Pancreas (tissue), 10 donors: ENCODE results near the gene DDX24. TPM values are rescaled to one million over a fixed set of nuclear protein-coding genes. Genes with fewer than 3 reads are reported as not detected.
A peak's percentile ranks its signal among the peaks of the same experiment; 100 is the strongest.

Source experiments
- ATAC-seq, 4 donors: fragments of 200-7000 bp; cut with Tn5 transposase; one replicate each; pipeline versions ENCODE4 v1.8.0 to v1.9.1; 2020; ENCODE audit warnings: mild to moderate bottlenecking in 4 of 4, moderate library complexity in 4 of 4
- DNase-seq, 6 donors: peaks; one replicate each; pipeline ENCODE4 v3.0.0-alpha.2; 2020
- FAIRE-seq: peaks from 2 replicates; lab custom pipeline; 2012; peaks lifted over from hg19 to GRCh38; lab: Jason Lieb, UNC
- H3K27ac ChIP-seq, 4 donors: fragments of 200-600 bp; sonication (generic); 1 replicate in 3 of 4; 2 replicates in 1 of 4; pipeline versions ENCODE4 v1.5.0 to v1.8.0; 2020
- H3K27me3 ChIP-seq, 4 donors: fragments of 200-600 bp; one replicate each; pipeline ENCODE4 v1.8.0; 2021
- H3K36me3 ChIP-seq, 3 donors: fragments of 200-600 bp; sonication (generic) in 1 of 3; one replicate each; pipeline versions ENCODE4 v1.5.0 to v1.8.0; 2020 to 2021
- H3K4me1 ChIP-seq, 3 donors: fragments of 200-600 bp; one replicate each; pipeline ENCODE4 v1.8.0; 2021
- H3K4me3 ChIP-seq, 4 donors: fragments of 200-600 bp; sonication (generic) in 2 of 4; one replicate each; pipeline versions ENCODE4 v1.5.0 to v1.8.0; 2020 to 2021
- H3K9me3 ChIP-seq, 4 donors: fragments of 200-600 bp; one replicate each; pipeline ENCODE4 v1.8.0; 2021
- WGBS, 2 donors: extraction: QIAGEN DNeasy Blood & Tissue Kit; methylation state at CpG; one replicate each; pipeline ENCODE4 v1.1.7; 2013; 5-methylcytosine and 5-hydroxymethylcytosine counted together
- intact Hi-C, 3 donors: fragments of 100-400 bp; cut with DNase I; formaldehyde crosslinking; loops; one replicate each; pipeline versions ENCODE4 v1.11.1 to v1.14.2; 2022
- polyA plus RNA-seq, 2 donors: library from polyadenylated mRNA; stranded (reverse); fragments of 200-250 nt; gene quantifications; one replicate each; pipeline ENCODE4 v1.2.3, GENCODE V29; 2013
- total RNA-seq, 6 donors: library from RNA; stranded (reverse); fragmentation: NEBNext Ultra II Directional in 4 of 6; extraction: Animal tissue kit (Norgen Biotek cat#: 25700) in 4 of 6; gene quantifications; one replicate each; pipeline versions ENCODE4 v1.2.1 to v1.2.4, GENCODE V29; 2021 to 2023
- TF ChIP-seq, protein P1 (sequence below), 4 donors: fragments of 200-600 bp; sonication (generic) in 3 of 4; IDR thresholded peaks; one replicate each; pipeline versions ENCODE4 v1.5.0 to v1.8.0; 2021; ENCODE audit warnings: antibody characterized with exemption in 4 of 4
- donor health status: healthy with polysubstance abuse.
- donor health status: DM: no; HTN: no; CAD: no; lungs with moderate emphysema.
- donor health status: DM: no; HTN: no; CAD: no.
- donor health status: control.
- donor health status: control.
- donor health status: Bipolar disorder and iron deficiency.
- donor health status: DM: yes; HTN: yes; CAD: no.
- donor health status: DM: no; HTN: no; CAD: no.
- donor health status: DM: no; HTN: no; CAD: no.
- donor health status: DM: yes; HTN: yes; CAD: no.

The DDX24 gene
- total and polyA plus RNA-seq, 8 donors, result 55.9 to 111 (median 68.1) TPM

DNA sequence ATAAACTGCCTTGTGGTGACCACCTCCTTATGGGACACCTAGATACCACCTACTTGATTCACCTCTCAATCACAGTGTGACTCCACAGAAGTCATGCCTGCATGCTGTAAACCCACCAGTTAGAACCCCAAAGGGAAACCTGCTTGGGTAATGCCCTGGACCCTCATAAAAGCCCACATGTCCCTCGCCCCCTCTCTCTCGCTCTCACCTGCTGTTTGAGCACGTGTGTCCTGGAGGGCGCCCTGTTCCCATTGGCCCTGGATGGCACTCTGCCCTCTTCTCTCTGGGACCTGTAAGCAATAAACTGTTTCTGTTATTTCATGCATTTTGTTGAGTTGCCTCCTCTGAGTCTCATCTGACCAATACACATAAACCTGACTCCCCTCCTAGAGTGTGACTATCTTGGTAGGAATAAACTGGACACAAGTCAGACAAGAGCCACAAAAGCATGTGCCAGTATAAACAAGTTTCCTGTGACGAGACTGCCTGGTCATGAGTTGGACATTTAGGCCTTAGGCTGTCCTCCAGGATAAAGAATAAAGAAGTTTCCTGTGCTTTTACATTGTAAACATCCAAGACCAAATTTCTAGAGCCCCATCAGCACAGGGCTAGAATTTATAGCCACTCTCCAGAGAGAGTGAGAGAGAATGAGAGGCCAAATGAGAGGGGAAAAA lies 39.8 kb upstream of the DDX24 start:
- DNase-seq (peak in 1 of 6 donors; percentile 13), FAIRE-seq (no peak), ATAC-seq (no peak)
- intact Hi-C loops, result no loop called here
- TF ChIP-seq, protein P1, sequence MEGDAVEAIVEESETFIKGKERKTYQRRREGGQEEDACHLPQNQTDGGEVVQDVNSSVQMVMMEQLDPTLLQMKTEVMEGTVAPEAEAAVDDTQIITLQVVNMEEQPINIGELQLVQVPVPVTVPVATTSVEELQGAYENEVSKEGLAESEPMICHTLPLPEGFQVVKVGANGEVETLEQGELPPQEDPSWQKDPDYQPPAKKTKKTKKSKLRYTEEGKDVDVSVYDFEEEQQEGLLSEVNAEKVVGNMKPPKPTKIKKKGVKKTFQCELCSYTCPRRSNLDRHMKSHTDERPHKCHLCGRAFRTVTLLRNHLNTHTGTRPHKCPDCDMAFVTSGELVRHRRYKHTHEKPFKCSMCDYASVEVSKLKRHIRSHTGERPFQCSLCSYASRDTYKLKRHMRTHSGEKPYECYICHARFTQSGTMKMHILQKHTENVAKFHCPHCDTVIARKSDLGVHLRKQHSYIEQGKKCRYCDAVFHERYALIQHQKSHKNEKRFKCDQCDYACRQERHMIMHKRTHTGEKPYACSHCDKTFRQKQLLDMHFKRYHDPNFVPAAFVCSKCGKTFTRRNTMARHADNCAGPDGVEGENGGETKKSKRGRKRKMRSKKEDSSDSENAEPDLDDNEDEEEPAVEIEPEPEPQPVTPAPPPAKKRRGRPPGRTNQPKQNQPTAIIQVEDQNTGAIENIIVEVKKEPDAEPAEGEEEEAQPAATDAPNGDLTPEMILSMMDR (IDR thresholded peaks at IDR 0.05), result no peak
- H3K27me3 ChIP-seq, result no peaks in the 10 kb centered on the region
- H3K4me1 ChIP-seq, result no peaks in the 10 kb centered on the region
- no peaks in the 10 kb centered on the region for H3K9me3 ChIP-seq
- no peak overlapping the region for H3K4me3 ChIP-seq
- H3K36me3 ChIP-seq, result no peaks in the 10 kb centered on the region
- no peak overlapping the region for H3K27ac ChIP-seq
- 82 to 87% methylated on average over 5 of the region's 5 CpGs for WGBS, 2 donors

DNA sequence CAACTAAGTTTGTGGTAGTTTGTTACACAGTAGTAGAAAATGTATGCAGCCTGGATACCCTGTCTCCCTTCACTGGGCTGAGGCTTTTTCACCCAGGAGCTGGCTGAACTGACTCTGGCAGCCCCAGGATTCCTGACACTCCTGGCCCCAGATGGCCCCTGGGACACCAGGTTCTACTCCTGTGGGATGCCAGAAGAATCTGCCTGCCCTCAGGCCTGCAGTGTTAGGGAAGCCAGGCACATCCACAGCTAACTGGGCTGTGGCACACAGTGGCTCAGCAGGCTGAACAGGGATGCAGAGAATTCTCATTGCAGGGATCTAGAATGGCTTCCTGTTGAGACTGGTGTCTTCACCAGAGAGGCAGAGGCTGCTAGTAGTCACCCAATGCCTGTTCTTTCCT lies 38.1 kb upstream of the DDX24 start:
- no peaks in the 10 kb centered on the region for H3K27me3 ChIP-seq
- no peak for FAIRE-seq
- H3K9me3 ChIP-seq, result no peaks in the 10 kb centered on the region
- H3K4me3 ChIP-seq, result no peak overlapping the region
- H3K4me1 ChIP-seq, result no peaks in the 10 kb centered on the region
- DNase-seq, result peak in 1 of 6 donors; percentile 20
- no peaks in the 10 kb centered on the region for H3K36me3 ChIP-seq
- TF ChIP-seq, protein P1 (IDR thresholded peaks at IDR 0.05), result no peak
- intact Hi-C loops, result no loop called here
- H3K27ac ChIP-seq, result no peak overlapping the region
- ATAC-seq, result no peak

GRCh38 chr14:94117856-94118255 lies 36.9 kb upstream of the DDX24 start:
- TF ChIP-seq, protein P1 (IDR thresholded peaks at IDR 0.05), result no peak
- peak in 1 of 6 donors; percentile 9 for DNase-seq
- FAIRE-seq, result no peak

GRCh38 chr14:94116701-94117100 lies 35.7 kb upstream of the DDX24 start:
- no peak for ATAC-seq
- Histone ChIP-seq H3K4me3 (no peak overlapping the region), H3K27ac (no peak overlapping the region), H3K36me3 (no peaks in the 10 kb centered on the region), H3K4me1 (no peaks in the 10 kb centered on the region), H3K27me3 (no peaks in the 10 kb centered on the region), H3K9me3 (no peaks in the 10 kb centered on the region)
- intact Hi-C loops, result no loop called here
- TF ChIP-seq, protein P1 (IDR thresholded peaks at IDR 0.05), result no peak
- no peak for FAIRE-seq
- DNase-seq, result peak in 1 of 6 donors; percentile 30
- WGBS, 2 donors, result 78 to 83% methylated on average over 10 of the region's 10 CpGs

More at GRCh38 chr14:94117856-94118255, 36.9 kb upstream of the DDX24 start:
- WGBS, 2 donors, result 61 to 73% methylated on average over 9 of the region's 9 CpGs
- no peaks in the 10 kb centered on the region for H3K9me3 ChIP-seq
- no peak for ATAC-seq
- H3K36me3 ChIP-seq, result no peaks in the 10 kb centered on the region
- H3K27ac ChIP-seq, result no peak overlapping the region
- no peak overlapping the region for H3K4me3 ChIP-seq
- no peaks in the 10 kb centered on the region for H3K27me3 ChIP-seq
- H3K4me1 ChIP-seq, result no peaks in the 10 kb centered on the region
- intact Hi-C loops, result no loop called here

DNA sequence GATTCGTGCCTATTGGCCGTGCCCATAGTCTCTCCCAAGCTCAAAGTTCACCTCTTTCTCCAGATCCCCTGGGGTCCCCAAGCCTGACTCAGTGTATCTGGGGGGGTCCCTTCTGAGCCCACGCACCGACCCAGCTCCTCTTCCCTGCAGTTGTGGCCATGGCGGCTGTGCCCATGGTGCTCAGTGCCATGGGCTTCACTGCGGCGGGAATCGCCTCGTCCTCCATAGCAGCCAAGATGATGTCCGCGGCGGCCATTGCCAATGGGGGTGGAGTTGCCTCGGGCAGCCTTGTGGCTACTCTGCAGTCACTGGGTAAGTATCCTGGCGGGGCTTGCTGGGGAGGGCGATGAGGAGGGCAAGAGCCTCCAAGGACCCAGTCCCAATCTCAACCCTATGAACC lies 34.6 kb upstream of the DDX24 start:
- H3K4me3 ChIP-seq, result no peak overlapping the region
- WGBS, 2 donors, result 81 to 93% methylated on average over 15 of the region's 15 CpGs
- TF ChIP-seq, protein P1 (IDR thresholded peaks at IDR 0.05), result no peak
- intact Hi-C loops, result no loop called here
- H3K27ac ChIP-seq, result no peak overlapping the region
- H3K27me3 ChIP-seq, result no peaks in the 10 kb centered on the region
- FAIRE-seq, result no peak
- peak in 1 of 6 donors; percentile 46 for DNase-seq
- no peaks in the 10 kb centered on the region for H3K4me1 ChIP-seq
- no peaks in the 10 kb centered on the region for H3K9me3 ChIP-seq
- H3K36me3 ChIP-seq, result no peaks in the 10 kb centered on the region
- ATAC-seq, result no peak
